Upper lobe of left lung (tissue), 6 donors: ENCODE measurements around the gene SLC2A4RG. TPM values are rescaled to one million over a fixed set of nuclear protein-coding genes. Genes with fewer than 3 reads are reported as not detected.

Experiments used
- ATAC-seq, 2 donors: fragments of 200-7000 bp; cut with Tn5 transposase; one replicate each; pipeline ENCODE4 v1.9.1; 2022; ENCODE audit warnings: mild to moderate bottlenecking in 2 of 2, moderate library complexity in 2 of 2; ENCODE audit not compliant: low FRiP score in 2 of 2
- DNase-seq, 2 donors: peaks; one replicate each; pipeline ENCODE4 v3.0.0-alpha.2; 2019 to 2020
- H3K27ac ChIP-seq, 4 donors: fragments of 200-600 bp; sonication (generic); one replicate each; pipeline ENCODE4 v1.5.1; 2016 to 2019
- H3K27me3 ChIP-seq, 4 donors: fragments of 200-600 bp; sonication (generic); one replicate each; pipeline ENCODE4 v1.5.1; 2017 to 2019
- H3K36me3 ChIP-seq, 4 donors: fragments of 200-600 bp; sonication (generic); one replicate each; pipeline ENCODE4 v1.5.1; 2016 to 2019
- H3K4me1 ChIP-seq, 4 donors: fragments of 200-600 bp; sonication (generic); one replicate each; pipeline ENCODE4 v1.5.1; 2018 to 2019
- H3K4me3 ChIP-seq, 4 donors: fragments of 200-600 bp; sonication (generic); one replicate each; pipeline ENCODE4 v1.5.1; 2017 to 2019; ENCODE audit warnings: mild to moderate bottlenecking in 2 of 4, moderate library complexity in 1 of 4
- H3K9me3 ChIP-seq, 4 donors: fragments of 200-600 bp; sonication (generic); one replicate each; pipeline ENCODE4 v1.5.1; 2018 to 2019
- EP300 ChIP-seq, 4 donors: sonication (generic); formaldehyde crosslinking; IDR thresholded peaks; one replicate each; pipeline ENCODE4 v1.5.1; 2017; ENCODE audit warnings: antibody characterized with exemption in 4 of 4, control low read depth in 2 of 4
- POLR2A ChIP-seq, 4 donors: fragments of 450-650 bp; IDR thresholded peaks; one replicate each; pipeline ENCODE4 v1.5.1; 2016 to 2017; ENCODE audit warnings: antibody characterized with exemption in 4 of 4, mild to moderate bottlenecking in 2 of 4
- POLR2AphosphoS5 ChIP-seq, 2 donors: sonication (generic); formaldehyde crosslinking; IDR thresholded peaks; one replicate each; pipeline ENCODE4 v1.5.1; 2017; ENCODE audit warnings: antibody characterized with exemption in 2 of 2
- WGBS, 2 donors: methylation state at CpG; one replicate each; pipeline ENCODE4 v1.1.5; 2017 to 2018; 5-methylcytosine and 5-hydroxymethylcytosine counted together
- total RNA-seq, 6 donors: library from RNA; depleted of rRNA in 4 of 6; stranded (reverse); fragments of >200 nt in 4 of 6; gene quantifications; one replicate each; pipeline versions ENCODE4 v1.1.0 to v1.2.1, GENCODE V29; 2016 to 2021
- TF ChIP-seq, protein P1 (sequence below), 6 experiments: fragments of 450-650 bp in 4 of 6; fragments of 200-600 bp in 2 of 6; sonication (generic) in 2 of 6; IDR thresholded peaks; one replicate each; pipeline ENCODE4 v1.5.1; 2016 to 2019; ENCODE audit warnings: antibody characterized with exemption in 6 of 6
- donor health status: DM: no; HTN: no; CAD: no; lungs with moderate emphysema.
- donor health status: DM: no; HTN: yes; CAD: no; lungs with severe emphysema.

SLC2A4RG gene
- total RNA-seq, 6 donors from 2014 or later, result 28.8 to 106 (median 71.9) TPM

- WGBS, 2 donors, result 87 to 90% methylated on average over 9 to 15 of the region's 20 CpGs
- Histone ChIP-seq H3K27me3 (no peaks in the 10 kb centered on the region), H3K4me3 (no peak overlapping the region), H3K4me1 (no peaks in the 10 kb centered on the region), H3K36me3 (peaks cover 2 to 52% (median 20%) of the 10 kb centered on the region in 4 donors), H3K27ac (no peak overlapping the region), H3K9me3 (no peaks in the 10 kb centered on the region)
- ATAC-seq (no peak), DNase-seq (no peak)
- TF ChIP-seq, protein P1, sequence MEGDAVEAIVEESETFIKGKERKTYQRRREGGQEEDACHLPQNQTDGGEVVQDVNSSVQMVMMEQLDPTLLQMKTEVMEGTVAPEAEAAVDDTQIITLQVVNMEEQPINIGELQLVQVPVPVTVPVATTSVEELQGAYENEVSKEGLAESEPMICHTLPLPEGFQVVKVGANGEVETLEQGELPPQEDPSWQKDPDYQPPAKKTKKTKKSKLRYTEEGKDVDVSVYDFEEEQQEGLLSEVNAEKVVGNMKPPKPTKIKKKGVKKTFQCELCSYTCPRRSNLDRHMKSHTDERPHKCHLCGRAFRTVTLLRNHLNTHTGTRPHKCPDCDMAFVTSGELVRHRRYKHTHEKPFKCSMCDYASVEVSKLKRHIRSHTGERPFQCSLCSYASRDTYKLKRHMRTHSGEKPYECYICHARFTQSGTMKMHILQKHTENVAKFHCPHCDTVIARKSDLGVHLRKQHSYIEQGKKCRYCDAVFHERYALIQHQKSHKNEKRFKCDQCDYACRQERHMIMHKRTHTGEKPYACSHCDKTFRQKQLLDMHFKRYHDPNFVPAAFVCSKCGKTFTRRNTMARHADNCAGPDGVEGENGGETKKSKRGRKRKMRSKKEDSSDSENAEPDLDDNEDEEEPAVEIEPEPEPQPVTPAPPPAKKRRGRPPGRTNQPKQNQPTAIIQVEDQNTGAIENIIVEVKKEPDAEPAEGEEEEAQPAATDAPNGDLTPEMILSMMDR (IDR thresholded peaks at IDR 0.05), result no peak
- no peak for TF ChIP-seq EP300 (IDR thresholded peaks at IDR 0.05)
- TF ChIP-seq POLR2AphosphoS5 (IDR thresholded peaks at IDR 0.05), result no peak
- no peak for TF ChIP-seq POLR2A (IDR thresholded peaks at IDR 0.05)
These were observed 8.7 kb downstream of the SLC2A4RG start for GRCh38 chr20:63748070-63748933.

- WGBS, 2 donors, result 92 to 95% methylated on average over 9 to 11 of the region's 11 CpGs
- Histone ChIP-seq H3K27ac (no peak overlapping the region), H3K36me3 (peaks cover 0 to 46% (median 15%) of the 10 kb centered on the region in 4 donors), H3K4me3 (no peak overlapping the region), H3K9me3 (no peaks in the 10 kb centered on the region), H3K4me1 (no peaks in the 10 kb centered on the region), H3K27me3 (no peaks in the 10 kb centered on the region)
- DNase-seq (no peak), ATAC-seq (no peak)
- TF ChIP-seq POLR2A (IDR thresholded peaks at IDR 0.05) (no peak), POLR2AphosphoS5 (IDR thresholded peaks at IDR 0.05) (no peak), EP300 (IDR thresholded peaks at IDR 0.05) (no peak)
- TF ChIP-seq, protein P1 (IDR thresholded peaks at IDR 0.05), result no peak
These were observed 9.3 kb downstream of the SLC2A4RG start for GRCh38 chr20:63748934-63749270.

DNA sequence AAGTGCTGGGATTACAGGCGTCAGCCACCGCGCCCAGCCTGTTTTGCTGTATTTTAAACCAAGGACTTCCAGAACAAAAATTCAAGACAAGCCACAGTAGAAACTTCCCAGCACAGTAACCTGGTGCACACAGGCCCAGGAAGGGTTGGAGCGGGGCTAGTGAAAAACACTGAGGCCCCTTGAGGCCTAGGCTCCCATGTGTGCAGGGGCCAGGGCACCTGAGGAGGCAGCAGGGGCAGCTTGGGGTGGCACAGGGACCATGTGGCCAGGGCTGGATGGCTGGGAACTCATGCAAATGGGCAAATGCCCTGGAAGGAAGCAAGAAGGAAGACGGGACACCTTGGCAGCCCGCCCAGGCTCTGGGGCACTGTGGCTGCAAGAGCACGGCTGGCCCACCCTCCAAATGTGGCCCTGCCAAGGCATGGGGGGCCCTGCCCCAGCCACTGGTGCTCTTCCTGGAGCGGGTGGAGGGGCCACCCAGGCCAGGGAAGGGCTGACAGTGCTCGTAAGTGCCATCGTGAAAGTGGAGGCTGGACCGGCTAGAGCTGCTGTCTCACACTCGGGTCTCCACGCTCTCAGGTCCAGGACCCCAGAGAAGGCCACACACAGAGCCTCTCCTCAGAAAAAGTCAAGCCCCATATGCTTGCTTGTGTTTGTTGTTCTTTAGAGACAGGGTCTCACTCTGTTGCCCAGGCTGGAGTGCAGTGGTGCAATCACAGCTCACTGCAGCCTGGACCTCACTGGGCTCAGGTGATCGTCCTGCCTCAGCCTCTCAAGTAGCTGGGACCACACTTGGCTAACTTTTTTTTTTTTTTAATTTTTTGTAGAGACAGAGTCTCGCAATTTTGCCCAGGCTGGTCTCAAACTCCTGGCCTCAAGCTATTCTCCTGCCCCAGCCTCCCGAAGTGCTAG is 10.3 kb downstream of the SLC2A4RG start:
- no peaks in the 10 kb centered on the region for H3K27me3 ChIP-seq
- H3K4me3 ChIP-seq, result no peak overlapping the region
- no peak for TF ChIP-seq POLR2AphosphoS5 (IDR thresholded peaks at IDR 0.05)
- TF ChIP-seq, protein P1 (IDR thresholded peaks at IDR 0.05), result no peak
- no peak for TF ChIP-seq EP300 (IDR thresholded peaks at IDR 0.05)
- TF ChIP-seq POLR2A (IDR thresholded peaks at IDR 0.05), result no peak
- H3K27ac ChIP-seq, result no peak overlapping the region
- H3K4me1 ChIP-seq, result no peaks in the 10 kb centered on the region
- no peak for ATAC-seq
- H3K36me3 ChIP-seq, result peaks cover 0 to 39% (median 13%) of the 10 kb centered on the region in 4 donors
- no peaks in the 10 kb centered on the region for H3K9me3 ChIP-seq
- WGBS, 2 donors, result 81 to 85% methylated on average over 14 to 15 of the region's 16 CpGs
- DNase-seq, result no peak

DNA sequence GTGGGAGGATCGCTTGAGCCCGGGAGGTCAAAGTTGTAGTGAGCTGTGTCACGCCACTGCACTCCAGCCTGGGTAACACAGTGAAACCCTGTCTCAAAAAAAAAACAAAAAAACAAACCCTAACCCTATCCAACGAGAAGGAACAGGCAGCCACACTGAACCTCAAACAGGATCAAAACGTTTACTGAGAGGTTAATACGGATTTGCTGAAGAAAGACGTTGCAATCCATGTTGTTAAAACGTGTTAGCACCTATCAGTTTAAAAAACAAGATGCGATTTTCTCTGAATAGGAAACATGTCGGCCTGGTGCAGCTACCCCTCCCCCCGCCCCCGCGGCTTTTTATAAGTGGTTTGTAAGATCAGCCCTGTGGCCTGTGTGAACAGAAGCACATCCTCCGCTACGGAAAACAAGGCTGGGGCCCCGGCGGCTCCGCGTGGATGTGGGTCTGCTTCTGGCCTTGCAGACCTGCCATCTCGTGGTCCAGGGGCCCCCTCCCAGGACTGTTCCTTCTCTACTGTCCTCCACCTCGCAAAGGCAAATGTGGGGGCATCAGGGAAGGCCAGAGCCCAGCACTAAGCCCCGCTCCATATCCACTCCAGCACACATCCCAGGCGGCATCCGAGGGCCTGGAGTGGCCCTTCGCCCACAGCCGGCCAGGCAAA is 11.4 kb downstream of the SLC2A4RG start:
- Histone ChIP-seq H3K27ac (peak overlapping the region in 1 of 4 donors; percentile 39), H3K9me3 (no peaks in the 10 kb centered on the region), H3K36me3 (peaks cover 0 to 28% (median 10%) of the 10 kb centered on the region in 4 donors), H3K4me3 (no peak overlapping the region), H3K4me1 (no peaks in the 10 kb centered on the region), H3K27me3 (no peaks in the 10 kb centered on the region)
- 64 to 75% methylated on average over 22 to 26 of the region's 26 CpGs for WGBS, 2 donors
- DNase-seq, result peak in 1 of 2 donors; percentile 83
- no peak for ATAC-seq
- no peak for TF ChIP-seq EP300 (IDR thresholded peaks at IDR 0.05)
- TF ChIP-seq POLR2A (IDR thresholded peaks at IDR 0.05), result no peak
- TF ChIP-seq, protein P1 (IDR thresholded peaks at IDR 0.05), result no peak
- no peak for TF ChIP-seq POLR2AphosphoS5 (IDR thresholded peaks at IDR 0.05)
